Measurements from ENCODE around the gene ZBTB42. TPM values are rescaled to one million over a fixed set of nuclear protein-coding genes. Genes with fewer than 3 reads are reported as not detected.
A peak's percentile ranks its signal among the peaks of the same experiment; 100 is the strongest.

Gene ZBTB42
- total RNA-seq, 1 experiment from 2014 or later = 6.1 TPM

- no CpG with 5 or more reads among the region's 54 CpGs for WGBS (ENCODE audit: extremely low coverage, insufficient read length, low lambda C conversion rate)
- Histone ChIP-seq H4K5ac (ENCODE audit: insufficient read length, low read depth, low read length) (no peak overlapping the region), H3K4me2 (ENCODE audit: insufficient read depth, insufficient read length, low read length) (peak overlapping the region; percentile 58), H2BK5ac (ENCODE audit: insufficient read length, low read length) (no peak overlapping the region), H3K23me2 (ENCODE audit: insufficient read length, low read depth, low read length, poor library complexity, severe bottlenecking) (peaks cover 15% of the 10 kb centered on the region), H3K79me1 (ENCODE audit: insufficient read depth, low read depth, low read length, poor library complexity, severe bottlenecking) (no peaks in the 10 kb centered on the region), H4K8ac (replicated peaks; ENCODE audit: insufficient read length, low read depth, low read length) (no peak overlapping the region), H2BK20ac (ENCODE audit: low read depth, low read length, poor library complexity, severe bottlenecking) (no peak overlapping the region), H3K27me3 (ENCODE audit: insufficient read depth, low read length) (peaks cover 8% of the 10 kb centered on the region; the same call in 1 of the 2 replicates), H2BK120ac (ENCODE audit: low read depth, low read length, poor library complexity, severe bottlenecking) (no peak overlapping the region), H3K27ac (ENCODE audit: insufficient read length, low read depth, low read length) (no peak overlapping the region), H3K9me3 (ENCODE audit: control insufficient read depth, low read depth, low read length) (no peaks in the 10 kb centered on the region), H2BK12ac (ENCODE audit: insufficient read length, low read depth, low read length) (no peak overlapping the region), H3K4ac (ENCODE audit: low read depth, low read length) (no peak overlapping the region), H2AK5ac (ENCODE audit: insufficient read length, low read length) (no peak overlapping the region), H4K91ac (ENCODE audit: insufficient read length, low read depth, low read length) (no peak overlapping the region), H3K4me1 (ENCODE audit: insufficient read depth, low read length) (no peaks in the 10 kb centered on the region), H2BK15ac (ENCODE audit: low read depth, low read length) (no peak overlapping the region), H4K20me1 (ENCODE audit: control insufficient read depth, insufficient read depth, insufficient read length) (no peaks in the 10 kb centered on the region), H3K56ac (ENCODE audit: insufficient read length, low read depth, low read length) (no peak overlapping the region), H3K79me2 (ENCODE audit: insufficient read depth, low read length) (no peaks in the 10 kb centered on the region), H3K23ac (ENCODE audit: insufficient read length, low read depth, low read length) (no peak overlapping the region), H3K18ac (ENCODE audit: insufficient read length, low read depth, low read length) (no peak overlapping the region), H2AFZ (ENCODE audit: low read length) (no peak overlapping the region), H3T11ph (ENCODE audit: low read length) (no peak overlapping the region), H3K9ac (ENCODE audit: extremely low read depth, insufficient read length, low read length) (no peak overlapping the region), H3K14ac (ENCODE audit: insufficient read depth, low read length) (no peak overlapping the region)
- TF ChIP-seq CTCF (conservative IDR thresholded peaks at IDR 0.05) = peak; percentile 87
- peak; percentile 92 for DNase-seq
- H3K9me3 Mint-ChIP-seq = peaks cover 10 to 12% of the 10 kb centered on the region in 2 experiments
- H3K36me3 Mint-ChIP-seq (ENCODE audit: insufficient read depth in 1 of 3, low read depth in 3 of 3) = peaks cover 0 to 6% (median 5%) of the 10 kb centered on the region in 3 experiments; a peak in 5 of 7 replicates
- H3K4me3 Mint-ChIP-seq = peak overlapping the region; percentile 67 to 93
- no peak overlapping the region; a peak in 1 of 7 replicates for H3K27ac Mint-ChIP-seq
- peaks cover 9 to 14% of the 10 kb centered on the region in 2 experiments; a peak in 3 of 4 replicates for H3K4me1 Mint-ChIP-seq
- peaks cover 42% of the 10 kb centered on the region for H3K27me3 Mint-ChIP-seq (ENCODE audit: low read depth)
These were observed 25.4 kb downstream of the ZBTB42 start for GRCh38 chr14:104826189-104826860.
